ENCODE results near the gene SLC35F1. TPM values are rescaled to one million over a fixed set of nuclear protein-coding genes. Genes with fewer than 3 reads are reported as not detected.

Gene SLC35F1
- total RNA-seq, 2 donors from 2014 or later = 1.1 to 1.3 TPM

DNA sequence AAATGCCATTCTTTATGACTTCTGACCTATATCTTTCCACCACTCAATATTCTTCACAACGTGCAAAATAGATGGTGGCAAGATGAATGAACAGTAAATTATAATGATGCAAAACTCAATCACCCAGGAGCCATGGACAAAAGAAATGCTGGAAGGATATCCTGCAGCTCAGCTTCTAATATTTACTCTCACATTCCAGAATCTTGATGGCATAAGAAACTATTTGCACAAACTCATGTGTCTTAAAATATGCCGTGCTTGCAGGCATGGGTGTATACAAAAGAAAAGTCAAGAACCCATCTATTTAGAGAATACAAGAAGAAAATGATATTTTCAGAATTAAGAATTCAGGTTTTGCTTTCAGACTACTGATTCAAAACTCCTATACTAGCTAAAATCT is 217.8 kb downstream of the SLC35F1 start:
- Histone ChIP-seq H3K27me3 (no peaks in the 10 kb centered on the region), H3K36me3 (no peaks in the 10 kb centered on the region), H3K27ac (no peak overlapping the region), H3K4me3 (no peak overlapping the region), H3K9me3 (no peaks in the 10 kb centered on the region), H3K4me1 (no peaks in the 10 kb centered on the region)
- TF ChIP-seq, protein P1, sequence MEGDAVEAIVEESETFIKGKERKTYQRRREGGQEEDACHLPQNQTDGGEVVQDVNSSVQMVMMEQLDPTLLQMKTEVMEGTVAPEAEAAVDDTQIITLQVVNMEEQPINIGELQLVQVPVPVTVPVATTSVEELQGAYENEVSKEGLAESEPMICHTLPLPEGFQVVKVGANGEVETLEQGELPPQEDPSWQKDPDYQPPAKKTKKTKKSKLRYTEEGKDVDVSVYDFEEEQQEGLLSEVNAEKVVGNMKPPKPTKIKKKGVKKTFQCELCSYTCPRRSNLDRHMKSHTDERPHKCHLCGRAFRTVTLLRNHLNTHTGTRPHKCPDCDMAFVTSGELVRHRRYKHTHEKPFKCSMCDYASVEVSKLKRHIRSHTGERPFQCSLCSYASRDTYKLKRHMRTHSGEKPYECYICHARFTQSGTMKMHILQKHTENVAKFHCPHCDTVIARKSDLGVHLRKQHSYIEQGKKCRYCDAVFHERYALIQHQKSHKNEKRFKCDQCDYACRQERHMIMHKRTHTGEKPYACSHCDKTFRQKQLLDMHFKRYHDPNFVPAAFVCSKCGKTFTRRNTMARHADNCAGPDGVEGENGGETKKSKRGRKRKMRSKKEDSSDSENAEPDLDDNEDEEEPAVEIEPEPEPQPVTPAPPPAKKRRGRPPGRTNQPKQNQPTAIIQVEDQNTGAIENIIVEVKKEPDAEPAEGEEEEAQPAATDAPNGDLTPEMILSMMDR (IDR thresholded peaks at IDR 0.05) = no peak
- DNase-seq (ENCODE audit: low spot score) = no peak

DNA sequence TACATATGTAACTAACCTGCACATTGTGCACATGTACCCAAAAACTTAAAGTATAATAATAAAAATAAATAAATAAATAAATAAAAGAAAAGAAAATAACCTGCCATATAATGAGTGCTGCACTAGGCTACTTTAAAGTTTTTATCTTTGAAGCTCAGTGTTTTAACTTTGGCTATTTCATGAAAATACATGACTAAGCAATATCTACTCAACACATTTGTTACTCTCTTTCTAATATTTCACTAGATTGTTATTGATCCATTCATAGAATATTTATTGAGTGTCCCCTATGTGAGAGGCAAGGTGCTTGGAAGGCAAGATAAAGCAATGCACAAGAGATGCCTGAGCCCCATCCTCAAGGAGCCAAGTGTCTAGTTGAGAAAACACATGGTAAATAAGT is 221.7 kb downstream of the SLC35F1 start:
- Histone ChIP-seq H3K4me3 (no peak overlapping the region), H3K36me3 (no peaks in the 10 kb centered on the region), H3K9me3 (no peaks in the 10 kb centered on the region), H3K27me3 (no peaks in the 10 kb centered on the region), H3K27ac (no peak overlapping the region), H3K4me1 (no peaks in the 10 kb centered on the region)
- TF ChIP-seq, protein P1 (IDR thresholded peaks at IDR 0.05) = no peak
- DNase-seq (ENCODE audit: low spot score) = no peak

DNA sequence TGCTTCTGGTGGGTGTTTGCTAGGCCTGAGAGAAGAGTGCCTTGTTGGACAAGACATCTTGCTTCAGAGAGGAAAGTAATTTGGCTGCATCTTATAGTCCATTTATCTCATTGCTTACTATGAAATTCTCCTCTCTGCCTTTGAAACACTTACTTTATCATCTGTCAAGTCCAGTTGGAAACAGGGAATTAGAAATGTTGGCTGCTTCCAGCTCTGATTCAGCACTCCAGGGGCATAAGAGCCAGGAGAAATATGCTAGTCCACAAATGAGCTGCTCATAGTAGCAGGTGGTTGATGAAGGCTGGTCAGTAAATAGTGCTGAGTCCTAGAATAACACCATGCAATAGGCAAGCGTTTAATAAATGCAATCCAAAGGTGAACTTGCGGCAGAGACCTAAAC is 227.1 kb downstream of the SLC35F1 start:
- Histone ChIP-seq H3K36me3 (no peaks in the 10 kb centered on the region), H3K9me3 (no peaks in the 10 kb centered on the region), H3K4me1 (peaks cover 0 to 6% of the 10 kb centered on the region in 2 donors), H3K27me3 (no peaks in the 10 kb centered on the region), H3K27ac (no peak overlapping the region), H3K4me3 (no peak overlapping the region)
- no peak for DNase-seq (ENCODE audit: low spot score)
- TF ChIP-seq, protein P1 (IDR thresholded peaks at IDR 0.05) = no peak

DNA sequence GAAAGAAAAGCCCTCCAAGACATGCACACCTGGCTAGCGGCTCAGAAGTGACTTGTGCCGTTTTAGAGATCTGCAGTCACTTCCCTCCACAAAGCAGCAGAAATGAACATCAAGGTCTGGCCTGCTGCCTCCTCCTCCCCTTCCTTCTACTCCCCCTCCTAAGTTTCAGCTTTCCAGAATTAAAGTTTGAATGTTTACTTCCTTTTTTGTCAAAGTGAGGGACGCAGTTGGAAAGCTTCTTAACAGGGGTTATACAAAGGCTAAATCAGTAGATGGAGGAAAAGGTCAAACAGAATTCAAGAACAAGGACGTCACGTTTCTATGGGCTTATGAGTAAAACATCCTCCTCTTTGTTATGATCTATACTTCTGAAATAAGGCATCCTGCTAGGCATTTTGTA is 227.7 kb downstream of the SLC35F1 start:
- no peak for DNase-seq (ENCODE audit: low spot score)
- Histone ChIP-seq H3K9me3 (no peaks in the 10 kb centered on the region), H3K4me3 (no peak overlapping the region), H3K27me3 (no peaks in the 10 kb centered on the region), H3K27ac (no peak overlapping the region), H3K36me3 (no peaks in the 10 kb centered on the region), H3K4me1 (peaks cover 0 to 6% of the 10 kb centered on the region in 2 donors)
- TF ChIP-seq, protein P1 (IDR thresholded peaks at IDR 0.05) = no peak

DNA sequence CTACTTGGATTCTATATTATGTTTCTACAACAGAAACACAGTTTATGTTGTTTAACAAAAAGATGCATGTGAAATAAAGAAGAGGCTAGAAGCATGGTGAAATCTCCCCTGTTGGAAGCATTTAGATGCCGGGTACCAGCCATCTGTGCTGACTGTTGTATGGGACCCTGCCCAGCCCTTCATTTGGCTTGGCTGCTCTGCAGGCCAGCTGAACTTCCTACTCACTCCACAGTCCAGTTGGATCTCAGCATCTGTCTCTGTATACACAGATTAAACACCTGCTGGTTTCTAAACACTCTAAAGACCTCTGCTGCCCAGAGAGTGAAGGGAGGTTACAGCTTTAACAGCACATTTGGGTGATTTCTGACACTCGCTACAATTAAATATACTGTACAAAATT is 228.3 kb downstream of the SLC35F1 start:
- H3K4me1 ChIP-seq = peaks cover 0 to 6% of the 10 kb centered on the region in 2 donors

DNA sequence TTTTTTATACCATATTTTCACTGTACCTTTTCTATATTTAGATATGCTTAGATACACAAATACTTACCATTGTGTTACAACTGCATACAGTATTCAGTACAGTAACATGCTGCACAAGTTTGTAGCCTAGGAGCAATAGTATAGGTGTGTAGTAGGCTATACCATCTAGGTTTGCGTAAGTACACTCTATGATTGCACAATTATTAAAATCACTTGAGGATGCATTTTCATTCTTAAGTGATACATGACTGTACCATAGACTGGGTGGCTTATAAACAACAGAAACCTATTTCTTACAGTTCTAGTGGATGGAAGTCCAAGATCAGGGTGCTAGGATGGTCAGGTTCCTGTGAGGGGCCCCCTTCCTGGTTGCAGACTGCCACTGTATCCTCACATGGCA is 234.1 kb downstream of the SLC35F1 start:
- Histone ChIP-seq H3K4me1 (no peaks in the 10 kb centered on the region), H3K27ac (no peak overlapping the region), H3K36me3 (no peaks in the 10 kb centered on the region), H3K27me3 (no peaks in the 10 kb centered on the region), H3K4me3 (no peak overlapping the region), H3K9me3 (no peaks in the 10 kb centered on the region)
- TF ChIP-seq, protein P1 (IDR thresholded peaks at IDR 0.05) = no peak
- DNase-seq (ENCODE audit: low spot score) = no peak

More for the DNA sequence above, 228.3 kb downstream of the SLC35F1 start:
- no peak overlapping the region for H3K4me3 ChIP-seq
- no peak for DNase-seq (ENCODE audit: low spot score)
- H3K27me3 ChIP-seq = no peaks in the 10 kb centered on the region
- H3K27ac ChIP-seq = no peak overlapping the region
- TF ChIP-seq, protein P1 (IDR thresholded peaks at IDR 0.05) = no peak
- no peaks in the 10 kb centered on the region for H3K36me3 ChIP-seq
- H3K9me3 ChIP-seq = no peaks in the 10 kb centered on the region
